H1 (cell line): ENCODE data around the gene GPER1. TPM values are rescaled to one million over a fixed set of nuclear protein-coding genes. Genes with fewer than 3 reads are reported as not detected.

Experiments
- CTCF ChIA-PET: fragments of 300-600 bp; sonication (Branson Sonifier 250); formaldehyde crosslinking; loops from one replicate; lab custom pipeline; 2021; ENCODE audit not compliant: partially characterized antibody; lab: Charles Lee
- POLR2A ChIA-PET: fragments of 300-600 bp; sonication (Branson Sonifier 250); formaldehyde crosslinking; loops from one replicate; lab custom pipeline; 2021; ENCODE audit warnings: inconsistent platforms; ENCODE audit not compliant: partially characterized antibody; lab: Charles Lee
- DNase-seq, 2 experiments: peaks; one replicate each; pipeline versions ENCODE4 v3.0.0 to v3.0.0-alpha.2; 2010 to 2022; ENCODE audit warnings: low spot score in 2 of 2, low read depth in 1 of 2, mixed read lengths in 1 of 2
- FAIRE-seq: peaks from 2 replicates; lab custom pipeline; 2011; peaks lifted over from hg19 to GRCh38; lab: Jason Lieb, UNC
- H2AFZ ChIP-seq: 2 replicates; pipeline ENCODE4 v1.8.1; 2012; ENCODE audit warnings: low read length, inconsistent platforms
- H2AK5ac ChIP-seq: 2 replicates; pipeline ENCODE4 v1.6.1; 2013; ENCODE audit warnings: low read depth, low read length
- H2BK120ac ChIP-seq: replicated peaks from 2 replicates; pipeline ENCODE3; 2013; ENCODE audit warnings: low read depth, low read length, inconsistent platforms
- H2BK12ac ChIP-seq: 2 replicates; pipeline ENCODE4 v1.6.1; 2013; ENCODE audit warnings: low read depth, low read length
- H2BK15ac ChIP-seq: 2 replicates; pipeline ENCODE4 v1.6.1; 2013; ENCODE audit warnings: low read length
- H2BK20ac ChIP-seq: 2 replicates; pipeline ENCODE4 v1.6.1; 2013; ENCODE audit warnings: low read length
- H2BK5ac ChIP-seq: 2 replicates; pipeline ENCODE4 v1.6.1; 2013; ENCODE audit warnings: low read depth, low read length
- H3K14ac ChIP-seq: 2 replicates; pipeline ENCODE4 v1.6.1; 2013; ENCODE audit warnings: inconsistent platforms; ENCODE audit not compliant: insufficient read length
- H3K18ac ChIP-seq: 2 replicates; pipeline ENCODE4 v1.6.1; 2013; ENCODE audit warnings: low read length; ENCODE audit errors: extremely low read depth
- H3K23ac ChIP-seq: 2 replicates; pipeline ENCODE4 v1.6.1; 2013; ENCODE audit warnings: inconsistent platforms; ENCODE audit not compliant: insufficient read length
- H3K23me2 ChIP-seq: 2 replicates; pipeline ENCODE4 v1.6.1; 2013; ENCODE audit warnings: low read depth, low read length
- H3K27ac ChIP-seq: 2 replicates; pipeline ENCODE4 v1.6.1; 2011; ENCODE audit warnings: low read depth, low read length, inconsistent platforms
- H3K27me3 ChIP-seq, 4 experiments: replicated peaks in 1 of 4; 1 replicate in 1 of 4; 2 replicates in 3 of 4; pipeline versions ENCODE4 v1.6.1 to v1.8.1; 2011 to 2013; ENCODE audit warnings: low read length in 3 of 4, mild to moderate bottlenecking in 3 of 4, inconsistent platforms in 2 of 4, mixed read lengths in 2 of 4, moderate library complexity in 1 of 4; ENCODE audit not compliant: control insufficient read depth in 3 of 4, insufficient read depth in 3 of 4; ENCODE audit errors: extremely low read depth in 1 of 4
- H3K36me3 ChIP-seq, 4 experiments: 2 replicates each; pipeline versions ENCODE4 v1.6.1 to v1.8.1; 2011 to 2013; ENCODE audit warnings: mild to moderate bottlenecking in 4 of 4, low read length in 3 of 4, moderate library complexity in 2 of 4, control low read depth in 1 of 4, inconsistent platforms in 1 of 4; ENCODE audit not compliant: insufficient read depth in 4 of 4, control insufficient read depth in 2 of 4
- H3K4ac ChIP-seq: replicated peaks from 2 replicates; pipeline ENCODE3; 2013; ENCODE audit warnings: low read length, low read depth, mixed read lengths, inconsistent platforms; ENCODE audit not compliant: insufficient read length
- H3K4me1 ChIP-seq, 4 experiments: replicated peaks in 1 of 4; 1 replicate in 1 of 4; 2 replicates in 3 of 4; pipeline versions ENCODE4 v1.6.1 to v1.8.1; 2011 to 2013; ENCODE audit warnings: low read length in 3 of 4, inconsistent platforms in 2 of 4, mixed read lengths in 1 of 4; ENCODE audit not compliant: insufficient read depth in 4 of 4, control insufficient read depth in 3 of 4
- H3K4me2 ChIP-seq, 2 experiments: 2 replicates each; pipeline versions ENCODE4 v1.6.1 to v1.8.1; 2011 to 2013; ENCODE audit warnings: low read depth in 2 of 2, low read length in 2 of 2, control low read depth in 1 of 2, inconsistent platforms in 1 of 2, mild to moderate bottlenecking in 1 of 2; ENCODE audit not compliant: insufficient read depth in 1 of 2
- H3K4me3 ChIP-seq, 4 experiments: fragments of 200-600, 300-600 bp in 1 of 4; sonication (generic), shearing (Covaris generic), sonication (Bioruptor Twin) in 1 of 4; 2 replicates each; pipeline versions ENCODE4 v1.5.1 to v1.8.1; 2011 to 2016; ENCODE audit warnings: low read length in 4 of 4, low read depth in 3 of 4, control low read depth in 2 of 4, inconsistent platforms in 2 of 4, mild to moderate bottlenecking in 2 of 4, mixed read lengths in 1 of 4, moderate library complexity in 1 of 4; ENCODE audit not compliant: insufficient read depth in 2 of 4; ENCODE audit errors: extremely low read depth in 1 of 4
- H3K56ac ChIP-seq: replicated peaks from 2 replicates; pipeline ENCODE3; 2013; ENCODE audit warnings: low read depth, mild to moderate bottlenecking, mixed read lengths, low read length, inconsistent platforms; ENCODE audit not compliant: insufficient read length
- H3K79me1 ChIP-seq: 2 replicates; pipeline ENCODE4 v1.6.1; 2013; ENCODE audit warnings: low read depth, low read length, control low read depth
- H3K79me2 ChIP-seq, 2 experiments: 2 replicates each; pipeline versions ENCODE4 v1.6.1 to v1.8.1; 2012 to 2013; ENCODE audit warnings: low read length in 2 of 2, mild to moderate bottlenecking in 2 of 2, inconsistent platforms in 1 of 2; ENCODE audit not compliant: insufficient read depth in 2 of 2, control insufficient read depth in 1 of 2
- H3K9ac ChIP-seq, 4 experiments: replicated peaks in 1 of 4; 1 replicate in 1 of 4; 2 replicates in 3 of 4; pipeline versions ENCODE4 v1.6.1 to v1.8.1; 2011 to 2013; ENCODE audit warnings: low read depth in 3 of 4, low read length in 3 of 4, control low read depth in 2 of 4, mild to moderate bottlenecking in 2 of 4, moderate library complexity in 2 of 4, inconsistent platforms in 1 of 4; ENCODE audit errors: extremely low read depth in 1 of 4
- H3K9me3 ChIP-seq, 2 experiments: 2 replicates each; pipeline versions ENCODE4 v1.6.1 to v1.8.1; 2012 to 2013; ENCODE audit warnings: mild to moderate bottlenecking in 2 of 2, moderate library complexity in 2 of 2, control low read depth in 1 of 2, inconsistent platforms in 1 of 2, low read depth in 1 of 2, low read length in 1 of 2, mixed read lengths in 1 of 2; ENCODE audit not compliant: insufficient read depth in 2 of 2
- H4K20me1 ChIP-seq, 2 experiments: replicated peaks in 1 of 2; 2 replicates each; pipeline versions ENCODE3 to v1.8.1; 2011 to 2013; ENCODE audit warnings: inconsistent platforms in 2 of 2, low read length in 2 of 2, mild to moderate bottlenecking in 1 of 2; ENCODE audit not compliant: insufficient read depth in 2 of 2, control insufficient read depth in 1 of 2
- H4K5ac ChIP-seq: 2 replicates; pipeline ENCODE4 v1.6.1; 2013; ENCODE audit warnings: low read length, low read depth, mixed read lengths, inconsistent platforms; ENCODE audit not compliant: insufficient read length
- H4K8ac ChIP-seq: 2 replicates; pipeline ENCODE4 v1.8.0; 2013; ENCODE audit warnings: mild to moderate bottlenecking, moderate library complexity, low read length, inconsistent platforms; ENCODE audit not compliant: insufficient read depth; ENCODE audit errors: extremely low read depth
- H4K91ac ChIP-seq: replicated peaks from 2 replicates; pipeline ENCODE3; 2013; ENCODE audit warnings: low read length, mixed read lengths, inconsistent platforms; ENCODE audit not compliant: insufficient read length
- SIRT6 ChIP-seq: IDR thresholded peaks from one replicate; pipeline ENCODE4 v1.7.1; 2012; ENCODE audit warnings: low read length, inconsistent platforms
- TCF12 ChIP-seq: IDR thresholded peaks from 2 replicates; pipeline ENCODE4 v1.6.1; 2011; ENCODE audit warnings: low read depth, mild to moderate bottlenecking, low read length
- TEAD4 ChIP-seq: IDR thresholded peaks from 2 replicates; pipeline ENCODE4 v1.6.1; 2012; ENCODE audit warnings: low read depth, low read length, inconsistent platforms, mixed read lengths
- WGBS, 2 experiments: shearing (Covaris generic) in 1 of 2; methylation state at CpG; one replicate each; pipeline versions ENCODE4 v1.1.6 to v1.1.7; 2013 to 2015; ENCODE audit warnings: low lambda C conversion rate in 2 of 2, mixed read lengths in 2 of 2, inconsistent platforms in 1 of 2, low coverage in 1 of 2, missing lambda C conversion rate in 1 of 2; ENCODE audit not compliant: insufficient replicate concordance in 2 of 2, insufficient coverage in 1 of 2, insufficient read length in 1 of 2; ENCODE audit errors: extremely low coverage in 1 of 2, missing lambda C conversion rate in 1 of 2; 5-methylcytosine and 5-hydroxymethylcytosine counted together
- polyA plus RNA-seq, 7 experiments: library from polyadenylated mRNA; depleted of rRNA in 3 of 7; stranded (reverse) in 5 of 7; unstranded in 2 of 7; fragments of >200 nt in 5 of 7; fragments of 200-250 nt in 2 of 7; gene quantifications; 1 replicate in 5 of 7; 2 replicates in 1 of 7; 4 replicates in 1 of 7; pipeline versions ENCODE4 v1.2.1 to v1.2.3, GENCODE V29; 2011 to 2013; ENCODE audit warnings: missing spikeins in 2 of 7, mixed read lengths in 2 of 7
- total RNA-seq: library from RNA; stranded (reverse); fragmentation: NEBNext Ultra II Directional; extraction: Animal tissue kit (Norgen Biotek cat#: 25700); gene quantifications from 2 replicates; pipeline ENCODE4 v1.2.1, GENCODE V29; 2021

Gene GPER1
- total and polyA plus RNA-seq, 2 of the 8 experiments (the other 6 are each of a cell fraction or from before 2014, with no cell fraction given): 0.24 to 0.47 TPM

DNA sequence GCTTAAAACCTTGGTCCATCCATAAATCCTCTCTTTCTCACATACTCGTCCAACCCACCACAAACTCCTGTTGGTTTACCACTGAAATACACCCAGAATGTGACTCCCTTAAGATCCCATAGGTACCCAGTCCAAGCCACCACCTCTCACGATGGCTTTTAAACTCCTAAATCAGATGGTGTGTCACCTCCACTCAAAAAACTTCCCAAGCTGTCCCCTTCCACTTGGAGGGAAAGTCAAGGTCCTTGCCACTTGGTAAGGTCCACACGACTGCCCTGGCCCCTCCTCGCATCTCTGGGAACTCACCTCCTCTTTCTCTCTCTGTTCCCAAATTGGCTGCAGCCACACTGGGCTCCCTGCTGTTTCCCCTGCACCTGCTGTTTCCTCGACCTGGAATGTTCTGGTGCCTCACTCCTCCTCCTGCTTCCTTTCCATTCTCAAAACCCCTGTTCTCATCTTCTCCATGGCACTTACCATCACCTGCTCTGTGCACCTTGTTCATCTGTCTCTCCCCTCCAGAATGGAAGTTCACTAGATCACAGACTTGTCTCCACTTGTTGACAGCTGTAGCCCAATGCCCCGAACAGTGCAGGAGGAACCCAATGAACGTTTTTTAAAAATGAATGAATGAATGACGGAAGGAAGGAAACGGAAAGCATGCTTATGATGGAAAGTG lies 49.1 kb downstream of the GPER1 start:
- Histone ChIP-seq H3K27ac (no peak overlapping the region), H3K4me2 (peak overlapping the region; percentile 63 to 92), H2BK5ac (no peak overlapping the region), H2BK20ac (no peak overlapping the region), H3K36me3 (no peaks in the 10 kb centered on the region), H2BK120ac (no peak overlapping the region), H3K23me2 (peaks cover 7% of the 10 kb centered on the region), H2AK5ac (no peak overlapping the region; the same call in 1 of the 2 replicates), H3K79me1 (peaks cover 12% of the 10 kb centered on the region), H3K27me3 (no peaks in the 10 kb centered on the region), H3K9ac (peak overlapping the region in 2 of 4 experiments; percentile 39 to 74; a peak in 1 of 7 replicates), H2BK12ac (no peak overlapping the region), H3K9me3 (peaks cover 0 to 2% of the 10 kb centered on the region in 2 experiments; a peak in 1 of 4 replicates), H3K79me2 (peaks cover 4 to 30% of the 10 kb centered on the region in 2 experiments), H3K56ac (no peak overlapping the region), H4K91ac (no peak overlapping the region), H2BK15ac (no peak overlapping the region), H3K4me3 (peak overlapping the region; percentile 50 to 76 (median 67); a peak in 7 of 8 replicates), H3K4me1 (peaks cover 0 to 6% (median 2%) of the 10 kb centered on the region in 4 experiments; a peak in 4 of 7 replicates), H3K14ac (no peak overlapping the region), H4K8ac (no peak overlapping the region), H3K4ac (no peak overlapping the region), H4K5ac (no peak overlapping the region), H3K18ac (no peak overlapping the region), H4K20me1 (peaks cover 0 to 3% of the 10 kb centered on the region in 2 experiments), H2AFZ (no peak overlapping the region), H3K23ac (no peak overlapping the region)
- CTCF ChIA-PET: interaction anchor here (0.6 to 5.1 kb wide), 9 partner anchors 11 to 1199 kb away, joined by 3 to 24 read pairs (median 3); no protein-coding TSS in a partner anchor
- DNase-seq (peak in 1 of 2 experiments; percentile 52), FAIRE-seq (no peak)
- 38% methylated on average over 9 of the region's 9 CpGs; no CpG with 5 or more reads in 1 of the 2 experiments for WGBS, 2 experiments
- TF ChIP-seq TEAD4: 0 out of 2 replicates have a peak, but pooled peaks have one; percentile 20
- no peak for TF ChIP-seq SIRT6
- TF ChIP-seq TCF12: 0 out of 2 replicates have a peak, but pooled peaks have one; percentile 26
- POLR2A ChIA-PET: interaction anchor here (0.6 to 2.4 kb wide), 5 partner anchors 13 to 300 kb away, joined by 3 to 15 read pairs (median 3); no protein-coding TSS in a partner anchor
